ENCODE measurements around the gene CCL23.

The CCL23 gene

GRCh38 chr17:35968520-35969054 lies 49.2 kb downstream of the CCL23 start:
- no peak for DNase-seq

GRCh38 chr17:35965272-35965671 lies 52.5 kb downstream of the CCL23 start:
- DNase-seq: no peak

GRCh38 chr17:35963663-35964062 lies 54.1 kb downstream of the CCL23 start:
- DNase-seq: no peak
